ENCODE data around the gene BCL2L12.

Gene BCL2L12

GRCh38 chr19:49640113-49640898, 25.4 kb upstream of the BCL2L12 start, which contains the start of gene RRAS:
Gene RRAS (minus strand): TSS chr19:49640143. CDS start chr19:49640098, 45 bp downstream.
- intact Hi-C loops (cut with DNase I): loop anchor here (2.0 kb wide), 1 partner anchor 36 kb away; the partner anchor contains the start of gene PRMT1
- peak; percentile 96 to 100 (median 100) for DNase-seq

- intact Hi-C loops (cut with DNase I): loop anchor here (2.0 kb wide), 1 partner anchor 35 kb away; the partner anchor contains the start of gene PRMT1
- DNase-seq: peak; percentile 96 to 100 (median 99)
These were observed 23.8 kb upstream of the BCL2L12 start, which contains the start of gene SCAF1 for GRCh38 chr19:49641688-49642491. Gene SCAF1 (plus strand): TSS chr19:49642209. CDS start chr19:49645027, 2,818 bp downstream.

- intact Hi-C loops (cut with DNase I): no loop called here
These were observed 23.2 kb upstream of the BCL2L12 start for GRCh38 chr19:49642492-49643035.

GRCh38 chr19:49643466-49643865, 22.3 kb upstream of the BCL2L12 start:
- intact Hi-C loops (cut with DNase I): no loop called here
- no peak for DNase-seq

More at GRCh38 chr19:49642492-49643035, 23.2 kb upstream of the BCL2L12 start:
- DNase-seq: no peak

- intact Hi-C loops (cut with DNase I): no loop called here
- no peak for DNase-seq
These were observed 20.1 kb upstream of the BCL2L12 start for GRCh38 chr19:49645592-49645991.

- intact Hi-C loops (cut with DNase I): no loop called here
- DNase-seq: no peak
These were observed 19.7 kb upstream of the BCL2L12 start for GRCh38 chr19:49645995-49646394.

- intact Hi-C loops (cut with DNase I): no loop called here
- no peak for DNase-seq
These were observed 19.1 kb upstream of the BCL2L12 start for GRCh38 chr19:49646586-49646985.

GRCh38 chr19:49651029-49651819, 14.5 kb upstream of the BCL2L12 start:
- no peak for DNase-seq
- intact Hi-C loops (cut with DNase I): no loop called here

- no peak for DNase-seq
- intact Hi-C loops (cut with DNase I): no loop called here
These were observed 13.7 kb upstream of the BCL2L12 start for GRCh38 chr19:49651820-49652550.

GRCh38 chr19:49652551-49653465, 12.9 kb upstream of the BCL2L12 start:
- DNase-seq: no peak
- intact Hi-C loops (cut with DNase I): no loop called here

- no peak for DNase-seq
- intact Hi-C loops (cut with DNase I): no loop called here
These were observed 12.3 kb upstream of the BCL2L12 start for GRCh38 chr19:49653466-49653806.

- no peak for DNase-seq
- intact Hi-C loops (cut with DNase I): no loop called here
These were observed 11.2 kb upstream of the BCL2L12 start for GRCh38 chr19:49654581-49654980.

GRCh38 chr19:49655570-49656455, 9.9 kb upstream of the BCL2L12 start:
- intact Hi-C loops (cut with DNase I): no loop called here
- no peak for DNase-seq

GRCh38 chr19:49656456-49657109, 9.2 kb upstream of the BCL2L12 start:
- intact Hi-C loops (cut with DNase I): no loop called here
- no peak for DNase-seq

- intact Hi-C loops (cut with DNase I): no loop called here
- DNase-seq: no peak
These were observed 8.1 kb upstream of the BCL2L12 start for GRCh38 chr19:49657493-49658138.

Measured in head of caudate nucleus (tissue), 42 donors.